GM06990 (cell line): ENCODE data around the gene SPTB.
A peak's percentile ranks its signal among the peaks of the same experiment; 100 is the strongest.

Source experiments
- DNase-seq: peaks from one replicate; pipeline ENCODE4 v3.0.0-alpha.2; 2011; ENCODE audit not compliant: insufficient read length; ENCODE audit errors: extremely low read depth
- H3K27me3 ChIP-seq: replicated peaks from 2 replicates; pipeline ENCODE4 v1.6.0; 2011; ENCODE audit warnings: low read length; ENCODE audit not compliant: control insufficient read depth, insufficient read depth
- H3K36me3 ChIP-seq: 2 replicates; pipeline ENCODE4 v1.5.1; 2011; ENCODE audit warnings: low read length; ENCODE audit not compliant: control insufficient read depth, insufficient read depth
- H3K4me3 ChIP-seq: replicated peaks from 2 replicates; pipeline ENCODE4 v1.5.1; 2011; ENCODE audit warnings: low read depth, mild to moderate bottlenecking, control low read depth, low read length
- CTCF ChIP-seq: IDR thresholded peaks from 2 replicates; pipeline ENCODE4 v1.5.1; 2011; ENCODE audit warnings: low read length, control low read depth, mild to moderate bottlenecking, inconsistent platforms; ENCODE audit not compliant: insufficient read depth, poor library complexity, severe bottlenecking

SPTB gene

GRCh38 chr14:64879635-64880220 is at the start of gene SPTB:
Gene SPTB (minus strand): TSS chr14:64879907. CDS start chr14:64823094, 56,813 bp downstream.
- peak; percentile 61 for DNase-seq

GRCh38 chr14:64929014-64929359 is 49.3 kb upstream of the SPTB start:
- no peak for TF ChIP-seq CTCF
- Histone ChIP-seq H3K27me3 (no peaks in the 10 kb centered on the region), H3K4me3 (no peak overlapping the region), H3K36me3 (peaks cover 14% of the 10 kb centered on the region)
- DNase-seq: no peak

More at GRCh38 chr14:64879635-64880220, at the start of gene SPTB:
- TF ChIP-seq CTCF: no peak
- peak within 1 kb of the TSS; percentile 62 for H3K4me3 ChIP-seq
- peaks cover 3% of the 10 kb centered on the region for H3K27me3 ChIP-seq
- no peaks in the 10 kb centered on the region for H3K36me3 ChIP-seq

GRCh38 chr14:64928239-64929013 is 48.7 kb upstream of the SPTB start:
- TF ChIP-seq CTCF: no peak
- Histone ChIP-seq H3K27me3 (no peaks in the 10 kb centered on the region), H3K4me3 (no peak overlapping the region; the same call in 1 of the 2 replicates), H3K36me3 (peaks cover 14% of the 10 kb centered on the region)
- no peak for DNase-seq

- no peak overlapping the region for H3K4me3 ChIP-seq
- DNase-seq: no peak
- peaks cover 14% of the 10 kb centered on the region for H3K36me3 ChIP-seq
- no peaks in the 10 kb centered on the region for H3K27me3 ChIP-seq
- TF ChIP-seq CTCF: no peak
These were observed 47.3 kb upstream of the SPTB start for GRCh38 chr14:64927031-64927430.

- no peak for TF ChIP-seq CTCF
- H3K36me3 ChIP-seq: peaks cover 14% of the 10 kb centered on the region
- no peaks in the 10 kb centered on the region for H3K27me3 ChIP-seq
- DNase-seq: no peak
- H3K4me3 ChIP-seq: no peak overlapping the region
These were observed 46.8 kb upstream of the SPTB start for GRCh38 chr14:64926398-64926995.
